ENCODE measurements around the gene IGBP1.
A peak's percentile ranks its signal among the peaks of the same experiment; 100 is the strongest.
"Not testable (repeated sequence)": the region's sequence is repeated elsewhere in the genome, so short reads cannot be mapped to it uniquely, and the experiment has no call there.

The IGBP1 gene

DNA sequence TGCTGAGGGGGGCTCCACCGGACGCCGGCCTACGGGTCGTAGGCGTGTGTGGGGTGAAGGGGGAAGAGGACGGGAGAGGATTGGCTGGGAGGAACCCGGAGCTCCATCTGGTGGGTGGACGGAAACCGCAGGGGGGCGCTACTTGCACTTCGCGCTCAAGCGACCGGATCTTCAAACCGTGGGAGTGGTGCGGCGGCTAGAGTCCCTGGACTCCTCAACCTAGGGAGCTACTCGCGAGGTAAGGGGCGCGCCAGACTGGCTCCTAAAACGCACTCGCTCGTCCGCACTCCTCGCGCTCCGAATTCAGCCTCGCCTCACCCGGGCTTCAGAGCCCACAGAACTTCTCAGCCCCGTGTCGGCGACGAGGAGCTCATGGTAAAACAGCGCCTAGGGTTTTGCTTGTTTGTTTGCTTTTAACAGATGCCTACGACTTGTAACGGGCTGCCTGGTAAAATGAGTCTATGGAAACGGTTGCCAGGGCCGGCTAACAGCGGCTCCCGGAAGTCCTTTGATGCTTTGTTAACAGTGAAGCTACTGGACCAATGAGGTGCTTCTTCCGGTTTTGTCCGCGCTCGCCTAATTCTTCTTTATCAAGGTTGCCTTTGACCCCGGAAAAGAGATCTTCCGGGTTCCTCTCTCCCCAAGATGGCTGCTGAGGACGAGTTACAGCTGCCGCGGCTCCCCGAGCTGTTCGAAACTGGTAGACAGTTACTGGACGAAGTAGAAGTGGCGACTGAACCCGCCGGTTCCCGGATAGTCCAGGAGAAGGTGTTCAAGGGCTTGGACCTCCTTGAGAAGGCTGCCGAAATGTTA lies at the start of gene IGBP1:
Gene IGBP1, plus strand, starts transcription at position 145 of the 813 bp plus-strand sequence. Its CDS starts 501 bp downstream, at position 646.
- peak; percentile 88 for DNase-seq (ENCODE audit: low read depth)

GRCh38 chrX:70084592-70085240 lies 48.5 kb upstream of the IGBP1 start:
- DNase-seq (ENCODE audit: low read depth): no peak

DNA sequence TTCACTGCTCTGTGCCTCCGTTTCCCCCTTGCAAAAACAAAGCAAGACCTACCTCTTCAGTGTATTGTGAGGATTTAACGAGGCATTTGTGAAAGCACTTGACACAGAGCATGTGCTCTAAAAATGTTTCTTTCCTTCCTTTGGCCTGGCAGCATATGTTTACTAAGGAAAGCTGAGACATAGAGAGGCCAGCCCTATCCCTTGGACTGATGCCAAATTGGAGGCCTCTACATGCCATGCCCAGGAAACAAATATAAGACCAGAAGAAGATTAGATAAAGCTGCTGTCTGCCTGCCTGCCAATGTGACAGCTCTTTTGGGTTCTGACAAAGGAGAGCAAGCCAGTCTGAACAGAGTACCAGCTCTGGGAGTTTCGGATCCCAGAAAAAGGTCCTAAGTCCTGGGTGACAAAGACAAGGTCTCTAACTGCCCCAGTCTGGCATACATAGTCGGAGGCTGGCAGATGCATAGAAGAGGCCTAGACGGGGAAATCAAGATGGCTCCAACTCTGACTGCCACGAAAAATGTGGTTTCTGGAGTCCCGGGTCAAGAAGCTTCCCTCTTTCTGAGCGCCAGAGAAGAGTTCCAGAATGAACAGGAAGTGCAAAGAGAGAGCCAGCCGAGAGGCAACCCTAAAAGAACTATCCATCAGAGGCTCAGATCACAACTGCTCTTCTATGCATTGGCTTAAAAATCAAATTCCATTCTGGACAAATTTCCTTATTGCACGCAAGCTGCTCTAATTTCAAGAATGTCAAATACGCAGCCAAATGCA lies 45.2 kb upstream of the IGBP1 start:
- DNase-seq (ENCODE audit: low read depth): peak; percentile 15

DNA sequence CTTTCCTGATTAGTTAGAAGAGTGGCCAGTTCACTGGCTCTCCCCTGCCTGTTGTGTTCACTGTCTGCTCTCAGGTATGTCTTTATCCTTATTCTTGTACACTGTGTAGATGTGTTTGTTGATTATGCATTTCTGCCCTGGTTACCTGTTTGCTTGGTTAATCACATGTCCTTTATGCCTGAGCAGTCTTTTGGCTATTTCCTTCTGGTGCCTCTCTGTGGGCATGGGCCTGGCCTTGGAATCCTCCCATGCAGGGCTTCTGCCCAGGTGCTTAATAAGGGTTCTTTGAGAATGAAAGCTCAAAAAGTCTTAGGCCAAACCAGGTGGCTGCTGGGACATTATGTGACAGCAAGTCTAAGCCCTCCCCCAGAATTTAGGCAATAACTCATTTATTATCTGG lies 44.5 kb upstream of the IGBP1 start:
- DNase-seq (ENCODE audit: low read depth): no peak

DNA sequence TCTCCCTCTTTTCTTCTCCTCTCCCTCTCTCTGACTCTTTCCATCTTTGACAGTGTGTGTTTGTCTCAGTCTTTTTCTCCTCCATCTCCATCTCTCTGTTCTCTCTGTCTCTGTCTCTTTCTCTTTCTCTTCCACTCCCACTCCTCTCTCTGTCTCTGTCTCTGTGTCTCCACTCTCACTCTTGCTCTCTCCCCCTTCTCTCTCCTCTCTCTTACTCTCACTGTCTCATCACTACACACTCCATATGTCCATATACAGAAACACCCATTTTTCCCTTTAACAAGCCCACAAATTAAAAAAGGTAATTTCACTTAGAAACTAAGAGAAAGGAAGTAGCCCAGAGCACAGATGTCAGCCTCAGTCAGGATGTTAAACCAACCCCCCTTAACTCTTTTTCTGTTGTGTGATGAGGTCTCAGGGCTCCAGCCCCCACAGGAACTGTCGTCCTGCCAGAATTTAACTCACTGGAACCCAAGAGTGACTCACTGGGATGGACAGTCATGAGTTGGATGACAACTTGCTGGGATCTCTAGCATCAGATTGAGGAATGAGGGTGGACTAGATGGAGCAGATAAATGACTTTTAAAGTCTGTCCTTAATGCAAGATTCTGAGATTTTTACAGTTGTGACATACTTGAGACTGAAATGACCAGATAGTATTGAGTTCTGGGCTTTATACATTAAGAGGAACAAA lies 43.5 kb upstream of the IGBP1 start:
- no peak for DNase-seq (ENCODE audit: low read depth)

DNA sequence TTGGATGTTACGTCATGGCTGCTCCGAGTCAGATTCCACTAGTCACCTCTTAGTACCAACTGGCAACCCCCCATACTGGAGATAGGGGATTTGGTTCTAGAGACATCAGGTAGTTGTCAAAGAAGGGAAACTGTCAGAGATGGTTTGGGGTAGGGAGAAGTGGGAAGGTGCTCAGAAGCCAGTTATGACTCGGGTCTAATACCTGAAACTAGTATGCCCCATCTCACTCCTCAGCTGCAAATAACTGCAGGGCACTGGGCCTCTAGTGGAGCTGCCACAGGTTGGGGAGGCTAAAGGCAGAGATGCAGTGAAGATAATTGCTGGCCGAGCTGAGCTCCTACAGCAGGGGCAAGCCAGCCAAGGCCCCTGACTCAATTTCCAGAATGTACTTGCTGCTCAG lies 41.0 kb upstream of the IGBP1 start:
- DNase-seq (ENCODE audit: low read depth): no peak

DNA sequence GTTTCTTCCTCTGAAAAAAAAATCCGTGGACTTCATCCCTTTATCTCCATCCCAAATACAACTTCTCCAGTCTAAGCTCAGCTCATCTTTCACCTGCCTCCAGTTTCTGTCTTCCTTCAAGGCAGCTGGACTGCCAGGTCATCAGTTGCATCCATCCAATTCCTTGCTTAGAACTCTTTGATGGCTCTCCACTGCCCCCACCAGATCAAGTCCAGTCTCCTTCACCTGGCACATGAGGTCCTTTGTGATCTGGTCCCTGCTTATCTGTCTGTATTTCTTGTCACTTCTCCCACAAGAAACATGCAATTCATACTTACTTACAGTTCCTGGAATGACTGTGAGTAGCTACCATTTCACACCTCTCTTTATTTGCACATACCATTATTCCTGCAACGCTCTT lies 37.2 kb upstream of the IGBP1 start:
- peak; percentile 3 for DNase-seq (ENCODE audit: low read depth)

GRCh38 chrX:70105229-70105628 lies 28.0 kb upstream of the IGBP1 start:
- no peak for DNase-seq (ENCODE audit: low read depth)

DNA sequence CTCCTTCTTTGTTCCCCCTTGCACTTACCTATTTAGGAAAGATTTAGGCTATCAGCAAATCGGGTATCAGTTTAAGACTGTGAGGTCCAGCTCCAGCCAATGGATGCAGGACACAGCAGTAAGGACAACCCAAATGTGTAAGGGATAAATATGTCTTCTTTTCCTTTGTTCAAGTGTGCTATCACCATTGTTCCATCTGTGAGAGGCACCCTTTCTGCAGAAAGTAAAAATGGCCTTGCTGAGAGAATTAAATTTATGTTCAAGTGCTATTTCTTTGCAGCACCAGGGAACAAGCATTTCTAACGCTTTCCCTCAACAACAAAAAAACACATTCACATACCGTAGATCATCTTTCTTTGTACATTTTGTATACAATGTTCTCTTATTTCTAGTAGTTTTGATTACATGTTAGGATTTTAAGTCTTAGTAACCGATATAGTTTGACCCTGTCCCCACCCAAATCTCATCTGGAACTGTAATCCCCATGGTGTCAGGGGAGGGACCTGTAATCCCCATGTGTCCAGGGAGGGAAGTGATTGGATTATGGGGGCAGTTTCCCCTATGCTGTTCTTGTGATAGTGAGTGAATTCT lies 21.7 kb upstream of the IGBP1 start:
- DNase-seq (ENCODE audit: low read depth): not testable (repeated sequence)

GRCh38 chrX:70117738-70118137 lies 15.5 kb upstream of the IGBP1 start:
- no peak for DNase-seq (ENCODE audit: low read depth)

GRCh38 chrX:70123014-70123413 lies 10.2 kb upstream of the IGBP1 start:
- DNase-seq (ENCODE audit: low read depth): not testable (repeated sequence)

- no peak for DNase-seq (ENCODE audit: low read depth)
Observed at GRCh38 chrX:70124678-70125077, 8.6 kb upstream of the IGBP1 start.

GRCh38 chrX:70128071-70128470 lies 5.2 kb upstream of the IGBP1 start:
- DNase-seq (ENCODE audit: low read depth): no peak

DNA sequence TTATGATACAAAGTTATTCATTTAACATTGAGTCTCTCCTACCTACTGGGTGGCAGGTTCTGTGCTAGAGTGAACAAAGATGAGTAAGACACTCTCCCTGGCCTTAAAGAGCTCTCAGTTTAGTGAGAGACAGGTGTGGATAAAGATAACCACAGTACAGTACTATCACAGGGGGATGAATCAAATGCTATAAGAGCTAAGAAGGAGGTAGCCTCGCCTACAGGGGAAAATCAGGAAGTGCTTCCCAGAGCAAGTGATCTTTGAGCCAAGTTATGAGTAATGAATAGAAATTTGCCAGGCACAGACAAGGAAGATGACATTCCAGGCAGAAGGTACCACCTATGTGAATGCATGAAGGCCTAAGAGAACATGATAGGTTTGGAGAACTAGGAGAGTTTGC lies 3.4 kb upstream of the IGBP1 start:
- DNase-seq (ENCODE audit: low read depth): peak; percentile 1

DNA sequence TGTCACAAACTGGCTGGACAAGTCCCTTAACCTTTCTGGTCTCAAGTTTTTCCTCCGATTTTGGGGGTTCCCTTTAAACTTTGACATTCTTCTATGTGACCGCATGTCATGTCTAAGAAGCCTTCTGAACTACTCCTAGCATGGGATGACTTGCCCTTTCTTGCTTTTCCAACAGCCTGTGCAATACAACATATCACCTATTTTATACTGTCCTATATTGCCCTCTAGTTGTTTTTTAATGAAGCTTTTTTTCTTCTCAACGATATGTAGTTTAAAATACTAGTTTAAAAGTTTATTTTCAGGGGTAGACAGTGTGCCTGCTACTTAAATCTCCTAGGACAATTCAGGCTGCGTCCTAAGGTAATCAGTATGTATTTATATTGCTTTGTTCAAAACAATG lies 1.0 kb upstream of the IGBP1 start:
- DNase-seq (ENCODE audit: low read depth): no peak

- no peak for DNase-seq (ENCODE audit: low read depth)
Observed at GRCh38 chrX:70132877-70133302, 357 bp upstream of the IGBP1 start.

DNA sequence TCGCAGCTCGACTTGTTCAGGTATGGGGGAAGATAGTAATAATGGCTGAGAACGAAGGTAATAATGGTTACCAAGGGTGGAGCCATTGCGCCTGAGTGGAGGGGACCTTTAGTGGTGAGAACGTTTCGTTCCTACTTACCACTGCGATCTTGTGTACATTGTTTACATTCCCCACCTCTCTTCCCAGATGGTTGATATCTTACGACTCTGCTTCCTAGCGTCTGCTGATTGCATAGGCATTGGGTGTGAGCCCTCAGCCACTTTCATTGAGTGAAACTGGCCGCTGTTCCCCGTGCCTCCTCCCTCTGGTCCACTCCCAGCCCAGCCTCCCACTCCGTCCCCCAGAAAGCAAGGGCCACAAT lies 850 bp downstream of the IGBP1 start:
- DNase-seq (ENCODE audit: low read depth): peak; percentile 31

DNA sequence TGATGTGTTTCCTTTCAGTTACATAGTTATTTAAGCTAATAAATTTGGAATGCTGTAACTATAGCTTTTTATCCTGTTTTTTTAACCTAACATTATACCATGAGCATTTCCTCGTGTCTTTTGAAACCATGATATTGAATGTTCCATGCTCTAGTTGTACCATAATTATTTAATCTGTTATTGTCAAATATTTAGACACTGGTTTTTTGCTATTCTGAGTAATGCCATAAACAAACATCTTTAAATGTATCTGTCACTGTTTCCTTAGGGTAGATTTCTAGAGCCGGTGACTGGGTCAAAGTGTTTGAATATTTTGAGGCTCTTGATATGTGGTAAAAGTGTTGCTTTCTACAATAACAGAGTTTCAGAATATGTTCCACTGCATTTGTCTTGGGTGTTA lies 5.4 kb downstream of the IGBP1 start:
- no peak for DNase-seq (ENCODE audit: low read depth)

DNA sequence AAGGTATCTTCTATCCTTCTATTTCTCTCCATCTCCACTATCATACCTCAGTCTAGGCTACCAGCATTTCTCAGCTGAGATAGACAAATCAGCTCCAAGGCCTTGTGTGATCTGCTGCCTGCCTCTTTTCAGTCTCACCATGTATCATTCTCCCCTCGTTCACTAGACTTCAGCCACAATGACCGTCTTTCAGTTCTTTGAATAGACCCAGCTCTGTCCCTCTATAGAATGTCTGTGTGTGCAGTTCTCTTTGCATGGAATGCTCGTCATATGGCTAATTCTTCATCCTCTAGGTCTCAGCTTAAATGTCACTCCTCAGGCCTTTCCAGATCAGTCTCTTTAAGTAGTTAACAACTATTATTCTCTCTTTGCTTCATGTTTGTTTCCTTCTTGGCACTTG lies 6.5 kb downstream of the IGBP1 start:
- DNase-seq (ENCODE audit: low read depth): no peak

DNA sequence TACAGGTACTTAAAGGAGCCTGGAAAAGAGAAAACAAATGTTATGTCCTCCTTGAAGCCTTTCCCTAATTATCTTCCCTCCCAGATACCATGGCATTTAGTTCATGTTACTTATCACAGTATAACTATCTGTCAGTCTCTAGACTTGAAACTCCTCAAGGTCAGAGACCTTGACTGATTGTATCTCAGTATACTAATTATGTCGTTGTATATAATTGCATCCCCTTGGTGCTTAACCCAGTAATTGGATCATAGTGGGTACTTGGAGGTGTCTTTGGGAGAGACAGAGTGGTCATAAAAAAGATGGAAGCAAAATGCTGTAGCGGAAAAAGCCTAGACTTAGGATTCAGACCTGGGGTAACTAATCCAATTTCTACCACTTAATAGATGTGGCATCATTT lies 8.1 kb downstream of the IGBP1 start:
- no peak for DNase-seq (ENCODE audit: low read depth)

DNA sequence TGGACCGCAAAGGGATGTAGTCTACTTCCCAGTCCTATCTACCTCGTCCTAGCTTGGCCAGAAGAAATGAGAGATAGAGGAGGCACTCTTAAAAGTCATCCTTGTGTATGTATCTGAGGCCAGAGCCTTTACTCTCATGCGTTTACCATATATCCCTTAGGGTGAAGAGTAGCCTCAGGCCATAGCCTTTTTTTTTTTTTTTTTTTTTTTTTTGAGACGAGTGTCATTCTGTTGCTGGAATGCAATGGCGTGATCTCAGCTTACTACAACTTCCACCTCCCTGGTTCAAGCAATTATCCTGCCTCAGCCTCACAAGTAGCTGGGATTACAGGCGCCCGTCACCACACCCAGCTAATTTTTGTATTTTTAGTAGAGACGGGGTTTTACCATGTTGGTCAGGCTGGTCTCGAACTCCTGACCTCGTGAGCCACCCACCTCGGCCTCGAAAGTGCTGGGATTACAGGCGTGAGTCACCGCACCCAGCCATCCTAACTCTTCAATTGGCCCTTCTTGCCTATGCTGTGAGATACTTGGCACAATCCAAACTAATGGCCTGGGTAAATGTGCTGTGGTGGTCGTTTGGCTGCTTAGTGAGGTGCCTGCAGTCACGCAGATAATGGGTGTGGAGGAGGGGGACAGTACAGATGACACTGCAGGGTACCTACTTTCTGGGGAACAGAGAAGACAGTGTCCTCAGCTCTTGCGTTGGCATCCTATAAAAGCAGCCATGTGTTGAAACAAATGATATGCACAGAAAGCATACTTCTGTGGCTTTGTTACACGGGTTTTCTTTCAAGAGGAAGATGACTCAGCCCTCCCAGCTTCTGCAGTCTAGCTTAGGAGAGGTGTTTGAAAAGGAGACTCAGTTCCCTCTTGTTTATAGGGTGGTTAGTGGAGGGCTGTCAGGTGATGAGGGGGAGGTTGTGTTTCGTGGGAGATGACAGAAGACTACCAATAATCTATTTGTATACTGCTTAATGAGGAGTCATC lies 33.6 kb downstream of the IGBP1 start:
- DNase-seq (ENCODE audit: low read depth): peak; percentile 81

Data from amniotic epithelial cell (primary cell).